GM11168 (cell line): ENCODE data around the gene RETREG1.
"Not testable (repeated sequence)": the region's sequence is repeated elsewhere in the genome, so short reads cannot be mapped to it uniquely, and the experiment has no call there.

Experiments used
- in situ Hi-C: fragments of 300-500 bp; cut with MboI; formaldehyde crosslinking; loops from one replicate; pipeline ENCODE4 v1.12.0; 2022; ENCODE audit warnings: low sequenced_read_pairs; ENCODE audit not compliant: unreplicated experiment

The RETREG1 gene

DNA sequence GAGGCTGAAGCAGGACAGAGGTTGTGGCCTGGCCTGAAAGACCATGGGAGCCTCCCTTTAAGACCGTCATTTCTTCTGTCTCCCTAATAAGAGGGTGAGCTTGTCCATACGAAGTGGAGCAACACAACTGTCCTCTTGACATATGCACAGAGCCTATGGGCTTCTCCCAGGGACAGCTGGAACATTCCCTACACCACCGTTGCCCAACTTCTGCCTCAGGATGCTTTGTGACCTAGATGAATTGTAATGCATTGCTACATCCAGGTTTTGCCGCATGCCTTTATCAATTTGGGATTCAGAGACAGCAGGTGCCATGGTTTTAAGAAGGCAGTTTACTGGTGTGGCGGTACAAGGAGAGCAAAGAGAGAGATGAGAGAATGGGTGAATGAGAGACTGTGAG lies 116.8 kb downstream of the RETREG1 start:
- in situ Hi-C loops: no loop called here

DNA sequence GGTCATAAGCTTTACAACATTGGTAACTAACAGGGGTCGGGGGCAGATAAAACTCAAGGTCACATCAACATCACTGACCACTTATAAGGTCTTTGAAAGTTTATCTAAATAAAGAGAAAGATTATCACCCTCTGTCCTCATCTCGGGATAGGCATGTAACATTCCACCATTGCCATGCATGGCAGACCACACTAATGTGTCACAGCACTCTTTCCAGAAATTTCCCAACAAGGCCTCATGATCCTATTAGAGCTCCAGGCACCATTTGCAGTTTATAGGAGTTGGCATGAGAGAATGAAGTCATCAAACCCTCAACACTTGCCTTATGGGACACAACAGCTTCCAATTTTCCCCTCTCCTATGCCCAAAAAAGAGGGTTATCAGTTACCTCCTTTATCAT lies 119.3 kb downstream of the RETREG1 start:
- in situ Hi-C loops: no loop called here

DNA sequence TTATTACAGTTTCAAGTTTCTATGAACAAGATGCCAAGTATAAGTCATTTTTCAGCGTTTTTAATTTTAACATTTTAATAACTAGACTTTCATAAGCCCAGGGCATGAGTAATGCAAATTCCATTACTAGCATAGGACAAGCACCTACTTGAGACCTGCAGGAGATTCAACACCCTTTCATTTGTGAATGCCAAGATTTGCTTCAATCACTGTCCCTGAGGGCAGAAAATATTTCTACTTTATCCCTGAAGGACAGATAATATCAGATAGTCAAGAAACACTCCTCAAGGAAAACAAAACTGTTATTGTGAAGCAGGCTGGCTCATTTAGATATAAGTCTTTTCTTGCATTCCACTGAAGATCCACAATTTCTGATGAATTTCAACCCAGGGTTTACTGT lies 123.5 kb downstream of the RETREG1 start:
- in situ Hi-C loops: no loop called here

DNA sequence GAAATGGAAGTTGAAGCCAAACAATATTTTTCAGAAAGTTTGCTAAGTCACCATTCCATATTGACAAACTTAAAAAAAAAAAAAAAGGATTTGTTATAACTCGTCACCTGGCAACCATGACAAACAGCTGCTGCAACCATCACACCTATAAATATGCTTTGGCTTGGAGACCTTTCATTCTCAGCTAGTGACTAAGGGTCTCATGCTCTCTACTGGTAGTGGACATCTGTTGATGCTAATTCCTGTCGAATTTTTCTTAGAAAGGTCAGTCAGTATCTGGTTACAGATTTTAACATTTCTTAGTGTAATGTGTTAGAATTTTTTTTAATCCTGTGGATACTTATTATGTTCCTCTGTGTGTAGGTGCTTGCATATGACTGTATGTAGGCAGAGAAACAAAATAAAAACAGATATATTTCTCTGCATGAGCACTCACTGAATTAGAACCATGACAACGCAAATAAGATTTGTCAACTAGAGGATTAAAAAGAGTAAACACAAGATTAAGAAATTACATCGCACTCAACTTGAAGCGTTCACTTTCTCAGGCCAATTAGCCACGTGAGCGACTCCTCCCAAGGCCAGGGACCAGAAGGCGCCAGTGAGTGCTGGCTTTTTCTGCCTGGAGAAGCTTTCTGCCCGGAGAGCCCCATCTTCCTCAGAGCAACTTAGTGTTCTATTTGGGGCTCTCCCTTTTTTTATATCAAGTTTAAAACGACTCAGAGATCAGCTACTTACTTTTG lies 124.2 kb downstream of the RETREG1 start:
- in situ Hi-C loops: no loop called here

DNA sequence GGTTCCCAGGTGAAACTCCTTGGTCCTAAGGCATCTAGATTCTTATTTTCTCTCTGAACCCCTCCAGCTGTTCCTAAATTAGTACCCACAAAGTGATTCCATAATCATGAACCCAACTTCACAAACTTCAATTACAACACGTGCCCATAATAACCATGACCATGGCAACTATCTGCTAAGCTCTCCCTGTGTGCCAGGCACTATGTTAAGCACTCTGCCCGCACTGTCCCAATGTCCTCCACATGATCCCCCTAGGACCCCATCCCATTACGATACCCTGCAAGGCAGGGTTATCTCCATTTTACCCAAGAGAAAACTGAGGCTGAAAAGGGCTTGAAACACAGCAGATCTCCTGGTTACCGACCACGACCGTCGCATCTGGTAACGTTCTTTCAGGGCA lies 125.9 kb downstream of the RETREG1 start:
- in situ Hi-C loops: no loop called here

DNA sequence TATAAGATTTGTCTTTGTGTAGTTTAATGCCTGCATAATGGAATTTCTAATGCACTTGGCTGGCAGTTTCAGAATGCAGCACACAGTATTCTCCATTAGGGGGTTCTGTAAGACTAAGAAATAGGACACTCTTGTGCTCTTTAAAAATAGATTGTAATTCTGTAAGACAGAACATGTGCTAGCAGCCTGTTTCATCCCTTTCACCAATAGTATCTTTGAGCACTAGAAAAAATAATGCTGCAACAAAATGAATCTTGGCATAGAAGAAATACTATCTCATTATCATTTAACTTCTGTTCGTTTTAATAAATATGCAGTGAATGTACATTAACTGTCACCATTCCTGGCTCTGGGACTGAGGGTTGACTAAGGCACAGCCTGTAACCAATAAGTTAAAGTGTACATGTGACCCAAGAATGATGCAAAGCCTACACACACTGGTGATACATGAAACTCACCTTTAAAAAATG lies 127.4 kb downstream of the RETREG1 start:
- in situ Hi-C loops: no loop called here

DNA sequence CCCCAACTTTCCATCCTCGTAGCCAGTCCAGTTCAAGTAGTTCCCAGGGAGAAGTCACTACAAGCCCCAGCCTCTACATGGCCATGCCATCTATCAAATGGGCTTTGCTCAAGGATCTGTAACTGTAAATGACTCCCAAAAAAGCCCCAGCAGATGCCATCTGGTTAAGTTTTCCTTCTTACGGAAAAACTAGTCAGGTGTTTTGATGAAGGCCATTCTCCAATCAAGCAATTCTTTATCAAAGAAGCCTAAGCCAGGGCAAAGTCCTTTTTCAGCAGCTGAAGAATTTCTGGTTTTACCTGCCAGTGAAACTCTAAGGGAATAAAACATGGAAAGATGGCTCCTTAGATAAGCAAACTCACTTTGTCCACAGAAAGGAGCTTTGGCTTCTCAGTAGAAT lies 129.3 kb downstream of the RETREG1 start:
- in situ Hi-C loops: no loop called here

DNA sequence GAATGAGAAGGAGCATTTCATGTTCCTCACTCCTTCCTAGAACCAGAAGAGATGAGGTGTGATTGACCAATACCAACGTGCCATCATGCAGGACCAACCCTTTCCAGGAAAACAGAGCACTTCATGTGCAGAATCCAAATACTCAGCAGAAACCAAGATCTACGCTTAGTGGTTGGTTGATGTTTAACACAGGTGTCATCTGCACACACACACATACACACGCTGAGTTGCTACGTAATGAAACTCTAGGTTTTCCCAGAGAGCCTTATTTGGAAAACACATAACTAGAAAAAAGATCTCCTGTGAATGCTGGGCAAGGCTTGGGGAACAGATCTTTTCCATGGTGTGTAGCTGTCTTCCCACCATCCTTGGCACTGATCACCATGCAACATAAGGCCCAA lies 130.1 kb downstream of the RETREG1 start:
- in situ Hi-C loops: no loop called here

DNA sequence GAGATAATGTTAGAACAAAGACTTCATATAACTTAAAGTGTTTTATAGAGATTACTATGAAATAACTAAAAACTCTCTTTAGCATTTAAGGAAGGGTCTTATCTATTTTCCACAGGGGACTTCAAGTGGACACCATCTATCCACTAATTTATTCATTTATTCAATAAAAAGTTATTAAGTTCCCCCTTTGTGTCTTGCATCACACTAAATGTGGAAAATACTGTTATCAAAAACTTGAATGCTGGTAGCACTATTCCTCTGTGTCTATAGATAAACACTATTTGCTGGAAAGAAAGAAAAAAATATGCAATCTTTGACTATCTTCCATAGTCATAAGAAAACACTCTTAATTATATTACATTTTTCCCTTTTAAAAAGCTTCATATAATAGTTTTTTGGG lies 131.1 kb downstream of the RETREG1 start:
- in situ Hi-C loops: no loop called here

DNA sequence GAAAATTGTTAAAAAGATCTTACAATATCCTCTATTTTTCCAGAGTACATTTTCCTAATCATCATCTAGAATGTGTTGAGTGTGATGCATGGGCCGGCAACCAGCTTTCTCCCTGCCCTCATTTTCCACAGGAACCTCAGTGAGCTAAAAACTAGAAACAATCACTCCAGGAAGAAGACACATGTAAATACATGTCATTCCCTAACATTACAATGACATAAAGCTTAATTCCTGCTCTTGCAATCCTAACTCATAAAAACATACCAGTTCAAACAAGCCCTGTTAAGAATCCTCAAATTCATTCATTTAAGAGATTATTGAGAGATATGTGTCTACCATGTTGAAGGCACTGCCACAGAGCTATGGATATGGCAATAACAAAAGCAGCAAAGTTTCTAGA lies 132.7 kb downstream of the RETREG1 start:
- in situ Hi-C loops: no loop called here

DNA sequence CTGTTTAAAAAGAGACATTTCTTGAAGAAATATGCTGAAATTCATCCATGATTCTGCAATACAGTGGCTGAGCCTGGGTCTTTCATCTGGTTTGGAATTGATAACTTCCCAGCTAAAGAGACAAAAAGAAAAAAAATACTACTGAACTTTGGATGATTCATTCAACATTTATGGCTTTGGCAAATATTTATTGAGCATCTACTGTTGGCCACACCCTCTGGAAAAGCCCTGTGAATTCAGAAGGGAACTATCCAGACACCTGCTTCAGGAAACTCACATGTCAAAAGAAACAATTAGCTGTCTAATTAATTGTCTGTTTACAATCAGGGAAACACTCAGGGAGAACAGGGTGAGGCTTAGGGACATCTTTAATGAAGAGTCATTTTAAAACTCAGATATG lies 133.4 kb downstream of the RETREG1 start:
- in situ Hi-C loops: no loop called here

DNA sequence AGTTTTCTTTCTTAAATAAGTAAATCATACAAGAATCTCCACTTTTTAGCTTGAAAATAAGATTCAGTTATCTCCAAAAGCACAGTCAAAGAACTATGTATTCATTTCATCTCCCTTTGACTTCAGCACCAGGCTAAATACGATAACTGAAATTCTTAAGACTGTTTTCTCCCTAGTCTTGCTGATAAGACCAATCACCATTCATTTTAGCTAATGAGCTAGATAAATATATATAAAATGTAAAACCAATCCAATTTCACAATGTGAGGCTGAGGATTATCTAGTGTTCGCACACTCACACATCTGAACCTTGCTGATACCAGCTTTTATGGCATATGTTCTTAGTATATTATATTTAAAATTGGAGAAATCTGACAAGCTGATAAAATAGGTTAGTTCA lies 133.9 kb downstream of the RETREG1 start:
- in situ Hi-C loops: no loop called here

DNA sequence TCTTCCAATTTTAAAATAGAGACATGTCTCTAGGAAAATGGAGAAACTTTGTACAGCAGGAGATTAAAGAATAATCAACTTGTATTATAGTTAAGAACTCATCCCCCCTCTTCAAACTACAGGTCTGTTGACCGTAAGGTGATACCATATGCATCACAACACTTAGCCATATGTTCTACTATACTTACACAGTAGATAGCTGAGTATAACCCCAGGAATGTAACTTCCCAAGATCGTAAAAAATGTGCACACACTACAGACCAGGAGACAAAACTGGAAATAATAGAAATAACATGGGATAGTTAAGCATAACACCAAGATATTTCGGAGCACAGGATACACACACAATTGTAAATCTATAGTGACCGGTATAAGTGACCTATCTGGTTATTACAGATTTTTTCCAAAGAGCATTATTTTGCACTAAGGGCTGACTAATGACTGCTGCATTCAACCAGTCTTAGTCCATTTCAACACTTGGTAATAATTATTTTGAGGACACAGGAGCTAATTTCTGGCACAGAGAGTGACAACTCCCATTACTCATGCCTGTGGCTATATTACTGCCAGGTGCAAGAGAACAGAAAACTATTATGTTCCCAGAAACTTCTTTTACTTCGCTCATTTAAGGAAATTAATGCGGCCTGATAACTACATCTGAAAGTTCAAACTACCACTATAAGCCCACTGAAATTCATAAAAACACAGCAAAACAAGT lies 135.8 kb downstream of the RETREG1 start:
- in situ Hi-C loops: no loop called here

DNA sequence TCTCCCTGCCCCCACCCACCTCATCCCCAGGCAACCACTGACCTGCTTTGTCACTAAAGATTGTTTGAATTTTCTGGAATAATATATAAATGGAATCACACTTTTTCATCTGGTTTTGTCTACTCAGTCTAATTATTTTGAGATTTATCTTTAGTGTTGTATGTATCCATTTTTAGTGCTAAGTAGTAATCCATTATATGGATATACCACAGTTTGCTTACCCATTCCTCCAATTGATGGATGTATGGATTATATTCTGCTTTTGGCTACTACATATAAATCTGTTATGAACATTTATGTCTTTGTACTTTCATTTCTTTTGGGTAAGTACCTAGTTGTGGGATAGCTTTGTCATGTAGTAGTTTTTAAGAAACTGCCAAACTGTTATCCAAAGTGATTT lies 136.7 kb downstream of the RETREG1 start:
- in situ Hi-C loops: no loop called here

DNA sequence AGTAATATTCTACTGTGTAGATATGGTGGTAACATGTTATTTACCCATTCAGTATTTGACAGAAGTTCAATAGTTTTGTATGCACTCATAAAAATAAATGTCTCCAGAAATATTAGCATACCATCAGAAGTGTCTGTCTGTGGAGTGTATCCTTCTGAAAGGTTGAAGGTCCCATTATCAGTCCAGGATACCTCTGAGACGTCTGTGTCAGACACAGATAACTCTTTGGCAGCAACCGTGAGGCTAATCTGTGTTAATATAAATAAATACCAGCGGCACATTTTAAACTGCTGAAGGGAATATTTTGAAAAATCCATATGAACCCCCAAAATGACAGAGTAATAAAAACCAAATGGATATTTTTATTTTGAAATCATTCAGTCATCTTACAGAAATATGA lies 139.3 kb downstream of the RETREG1 start:
- in situ Hi-C loops: no loop called here

DNA sequence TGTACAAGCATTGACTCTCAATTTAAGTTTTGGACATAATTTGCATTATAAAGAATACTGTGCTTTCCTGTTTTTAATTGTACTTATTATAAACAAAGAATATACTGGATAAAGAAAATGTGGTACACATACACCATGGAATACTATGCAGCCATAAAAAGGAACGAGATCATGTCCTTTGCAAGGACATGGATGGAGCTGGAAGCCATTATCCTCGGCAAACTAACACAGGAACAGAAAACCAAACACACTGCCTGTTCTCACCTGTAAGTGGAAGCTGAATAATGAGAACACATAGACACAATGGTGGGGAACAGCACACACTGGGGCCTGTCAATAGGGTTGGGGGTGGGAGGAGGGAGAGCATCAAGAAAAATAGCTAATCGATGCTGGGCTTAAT lies 140.4 kb downstream of the RETREG1 start:
- in situ Hi-C loops: not testable (repeated sequence)

DNA sequence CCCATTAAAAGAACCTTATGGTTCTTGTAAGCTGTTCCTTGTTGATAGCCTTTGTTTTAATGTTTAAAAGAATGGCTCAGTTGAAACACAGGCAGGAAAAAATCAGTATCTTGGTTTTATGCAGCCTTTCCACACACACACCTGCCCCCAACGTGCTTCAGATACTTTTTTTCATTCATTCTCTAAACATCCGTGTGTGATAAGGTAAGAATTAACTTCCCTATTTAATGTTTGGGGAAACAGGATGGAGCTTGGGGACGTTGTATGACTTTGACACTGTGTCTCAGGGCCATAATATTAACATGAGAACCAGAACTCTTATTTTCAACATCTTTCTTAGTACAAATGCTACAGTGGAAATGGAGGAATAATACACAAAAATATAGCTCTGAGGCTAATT lies 145.4 kb downstream of the RETREG1 start:
- in situ Hi-C loops: no loop called here

DNA sequence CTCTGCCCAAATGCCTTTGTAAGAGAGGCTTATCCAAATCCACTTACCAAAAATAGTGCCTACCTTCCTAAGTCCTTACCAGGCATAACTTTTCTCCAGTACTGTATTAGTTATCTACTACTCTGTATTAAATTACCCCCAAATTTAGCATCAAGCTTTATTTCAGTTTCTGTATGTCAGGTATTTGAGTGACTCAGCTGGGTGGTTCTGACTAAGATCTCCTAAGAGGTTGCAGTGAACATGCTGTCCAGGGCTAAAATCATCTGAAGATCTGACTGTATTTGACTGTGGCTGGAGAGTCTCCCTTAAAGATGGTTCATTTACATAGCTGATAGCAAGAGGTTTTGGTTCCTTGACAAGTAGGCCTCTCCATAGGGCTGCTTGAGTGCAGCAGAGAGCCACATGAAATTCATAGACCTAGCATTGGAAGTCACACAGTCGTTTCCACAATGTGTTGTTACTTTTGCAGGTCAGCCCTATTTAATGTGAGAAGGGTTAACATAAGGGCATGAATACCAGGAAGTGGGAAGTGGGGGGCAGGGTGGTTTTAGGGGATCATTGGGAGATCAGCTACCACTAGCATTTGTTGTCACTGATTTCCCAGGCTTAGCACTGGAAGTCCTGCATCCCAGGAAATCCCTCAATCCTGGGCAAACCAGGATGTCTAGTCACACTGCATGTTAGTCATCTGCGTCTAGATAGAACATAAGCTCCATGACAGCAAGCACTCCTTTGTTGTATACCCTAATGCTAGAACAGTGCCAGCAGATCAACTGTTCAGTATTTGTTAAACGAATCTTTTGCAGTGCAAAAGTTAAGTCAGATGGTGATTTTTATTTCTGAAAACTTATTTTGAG lies 149.2 kb downstream of the RETREG1 start:
- in situ Hi-C loops: no loop called here

DNA sequence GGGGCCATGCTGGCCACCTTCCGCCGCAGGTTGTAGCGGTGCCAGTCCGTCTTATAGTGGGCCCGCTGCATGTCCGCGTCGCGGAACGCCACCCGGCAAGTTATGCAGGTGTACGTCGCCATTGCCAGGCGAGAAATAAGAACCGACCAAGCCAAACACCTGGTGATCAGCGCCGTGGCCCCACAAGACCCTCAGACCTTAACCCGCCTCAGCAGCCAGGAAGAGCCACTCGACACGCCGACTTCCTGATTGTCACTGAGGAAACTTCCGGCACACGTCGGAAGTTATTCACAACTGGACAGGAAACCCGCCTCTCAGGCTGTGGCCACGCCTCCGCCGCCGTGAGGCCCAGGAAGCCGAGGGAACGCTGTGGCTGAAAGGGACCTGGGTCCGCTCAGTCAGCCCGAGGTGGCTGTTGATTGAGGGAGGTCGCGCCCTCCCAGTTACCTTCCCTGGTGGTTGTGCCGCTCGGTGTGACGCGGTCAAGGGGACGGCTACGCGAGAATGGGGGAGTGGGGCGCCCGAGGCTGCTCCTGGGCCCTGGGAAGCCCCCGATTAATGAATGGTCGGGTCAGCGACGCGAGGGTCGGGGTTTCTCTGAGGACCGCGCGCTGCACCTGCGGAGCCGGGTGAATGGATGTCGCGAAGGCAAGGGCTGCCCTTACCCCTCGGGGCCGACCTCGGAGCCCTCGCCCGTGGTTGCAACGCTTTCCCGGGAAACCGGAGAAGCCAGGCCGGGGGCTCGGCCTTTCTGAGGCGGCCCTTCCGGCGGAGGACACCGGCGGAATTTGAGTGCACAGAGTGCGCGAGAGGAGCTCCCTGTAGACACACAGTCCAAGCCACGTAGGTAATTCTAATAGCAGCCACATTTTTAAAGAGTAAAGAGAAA lies 151.0 kb downstream of the RETREG1 start, which contains the start of gene ZNF622:
Gene ZNF622, minus strand, starts transcription at position 257 of the 889 bp plus-strand sequence. Its CDS starts 135 bp downstream, at position 122.
- in situ Hi-C loops: no loop called here
